DND-41 (cell line): ENCODE data around the gene RALGAPA2.

Source experiments
- ATAC-seq: fragments of 200-7000 bp; cut with Tn5 transposase; 3 replicates; pipeline ENCODE4 v1.9.1; 2021; ENCODE audit warnings: low read depth; ENCODE audit not compliant: insufficient read depth
- DNase-seq: peaks from one replicate; pipeline ENCODE4 v3.0.0-alpha.2; 2020
- H2AFZ ChIP-seq: 2 replicates; pipeline ENCODE4 v1.6.0; 2012; ENCODE audit warnings: low read depth, low read length
- H3K27ac ChIP-seq: 2 replicates; pipeline ENCODE4 v1.5.1; 2012; ENCODE audit warnings: low read length, inconsistent platforms
- H3K27me3 ChIP-seq: fragments of 200-600 bp; sonication (generic); 2 replicates; pipeline ENCODE4 v1.6.0; 2012; ENCODE audit warnings: low read length, mild to moderate bottlenecking, inconsistent platforms; ENCODE audit not compliant: insufficient read depth, poor library complexity
- H3K36me3 ChIP-seq: 2 replicates; pipeline ENCODE4 v1.5.1; 2012; ENCODE audit warnings: low read length, inconsistent platforms; ENCODE audit not compliant: insufficient read depth
- H3K4me1 ChIP-seq: 2 replicates; pipeline ENCODE4 v1.5.1; 2012; ENCODE audit warnings: mild to moderate bottlenecking, low read length; ENCODE audit not compliant: insufficient read depth
- H3K4me2 ChIP-seq: 2 replicates; pipeline ENCODE4 v1.6.0; 2012; ENCODE audit warnings: mild to moderate bottlenecking, moderate library complexity, low read length, inconsistent platforms; ENCODE audit not compliant: insufficient read depth
- H3K4me3 ChIP-seq, 2 experiments: fragments of 200-600 bp in 1 of 2; shearing (Covaris generic) in 1 of 2; 2 replicates each; pipeline ENCODE4 v1.5.1; 2012 to 2016; ENCODE audit warnings: inconsistent platforms in 2 of 2, low read length in 2 of 2, mild to moderate bottlenecking in 2 of 2, low read depth in 1 of 2, moderate library complexity in 1 of 2
- H3K79me2 ChIP-seq: 2 replicates; pipeline ENCODE4 v1.6.0; 2012; ENCODE audit warnings: low read length, inconsistent platforms; ENCODE audit not compliant: insufficient read depth
- H3K9ac ChIP-seq: 2 replicates; pipeline ENCODE4 v1.6.0; 2012; ENCODE audit warnings: low read depth, mild to moderate bottlenecking, inconsistent platforms, low read length, moderate library complexity
- H3K9me3 ChIP-seq: 2 replicates; pipeline ENCODE4 v1.5.1; 2012; ENCODE audit warnings: low read length, moderate library complexity, mild to moderate bottlenecking, inconsistent platforms; ENCODE audit not compliant: insufficient read depth, severe bottlenecking
- H4K20me1 ChIP-seq: 2 replicates; pipeline ENCODE4 v1.6.0; 2012; ENCODE audit warnings: low read length; ENCODE audit not compliant: insufficient read depth
- EZH2 ChIP-seq: IDR thresholded peaks from 3 replicates; pipeline ENCODE4 v1.6.1; 2012; ENCODE audit warnings: borderline replicate concordance, low read depth, mild to moderate bottlenecking, moderate library complexity, low read length, inconsistent platforms; ENCODE audit not compliant: severe bottlenecking
- TF ChIP-seq, protein P1 (sequence below): IDR thresholded peaks from 2 replicates; pipeline ENCODE4 v1.5.1; 2012; ENCODE audit warnings: borderline replicate concordance, low read length, moderate library complexity, mild to moderate bottlenecking; ENCODE audit not compliant: poor library complexity, severe bottlenecking; ENCODE audit errors: extremely low read depth

Gene RALGAPA2

DNA sequence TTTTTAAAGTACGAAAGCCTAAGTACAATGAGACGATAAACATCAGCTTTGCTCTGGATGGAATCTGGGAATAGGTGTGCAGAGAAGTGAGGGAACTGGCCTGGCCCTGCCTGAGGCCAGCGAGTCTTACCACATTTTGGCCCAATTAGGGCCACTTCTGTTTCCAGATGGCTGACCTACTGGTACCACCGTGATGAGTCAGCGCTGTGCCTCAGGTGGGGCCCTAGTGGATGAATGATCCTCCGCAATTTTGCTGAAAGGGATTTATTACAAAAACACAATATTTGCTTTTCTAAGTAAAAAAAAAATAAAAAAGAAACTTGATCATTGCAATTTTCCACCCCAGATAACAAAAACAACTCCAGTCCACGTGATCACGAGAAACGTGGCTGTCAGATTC, 322.1 kb downstream of the RALGAPA2 start:
- Histone ChIP-seq H4K20me1 (peaks cover 4% of the 10 kb centered on the region; the same call in 1 of the 2 replicates), H3K4me2 (no peak overlapping the region), H3K27ac (no peak overlapping the region), H3K79me2 (no peaks in the 10 kb centered on the region), H3K4me1 (no peaks in the 10 kb centered on the region), H2AFZ (no peak overlapping the region), H3K36me3 (peaks cover 3% of the 10 kb centered on the region; the same call in 1 of the 2 replicates), H3K9ac (no peak overlapping the region), H3K4me3 (no peak overlapping the region), H3K9me3 (no peaks in the 10 kb centered on the region), H3K27me3 (no peaks in the 10 kb centered on the region)
- ATAC-seq (no peak), DNase-seq (no peak)
- no peak for TF ChIP-seq EZH2

DNA sequence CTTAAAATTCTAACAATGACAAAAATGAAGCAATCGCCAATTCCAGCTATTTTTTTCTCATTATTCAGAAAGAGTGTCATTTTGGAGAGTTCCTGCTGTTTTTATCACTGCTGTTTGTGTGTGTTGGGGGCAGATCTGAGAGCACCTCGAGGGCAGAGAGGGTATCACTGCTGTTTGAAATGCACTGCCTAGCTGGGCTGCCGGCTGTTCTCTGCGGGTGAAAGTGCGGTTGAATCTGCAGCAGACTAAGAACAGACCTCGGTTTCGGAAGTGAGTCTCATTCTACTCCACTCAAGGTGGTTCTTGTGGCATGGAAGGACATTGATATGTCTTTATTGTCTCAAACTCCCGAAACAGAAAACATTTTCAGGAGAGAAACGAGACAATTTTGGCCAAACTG, 326.3 kb downstream of the RALGAPA2 start:
- H3K36me3 ChIP-seq: no peaks in the 10 kb centered on the region
- H4K20me1 ChIP-seq: no peaks in the 10 kb centered on the region
- H3K4me3 ChIP-seq: no peak overlapping the region
- DNase-seq: no peak
- no peak overlapping the region for H3K27ac ChIP-seq
- no peak overlapping the region for H2AFZ ChIP-seq
- H3K9ac ChIP-seq: no peak overlapping the region
- no peak overlapping the region for H3K4me2 ChIP-seq
- ATAC-seq: no peak; the same call in 2 of the 3 replicates
- TF ChIP-seq EZH2: no peak
- TF ChIP-seq, protein P1, sequence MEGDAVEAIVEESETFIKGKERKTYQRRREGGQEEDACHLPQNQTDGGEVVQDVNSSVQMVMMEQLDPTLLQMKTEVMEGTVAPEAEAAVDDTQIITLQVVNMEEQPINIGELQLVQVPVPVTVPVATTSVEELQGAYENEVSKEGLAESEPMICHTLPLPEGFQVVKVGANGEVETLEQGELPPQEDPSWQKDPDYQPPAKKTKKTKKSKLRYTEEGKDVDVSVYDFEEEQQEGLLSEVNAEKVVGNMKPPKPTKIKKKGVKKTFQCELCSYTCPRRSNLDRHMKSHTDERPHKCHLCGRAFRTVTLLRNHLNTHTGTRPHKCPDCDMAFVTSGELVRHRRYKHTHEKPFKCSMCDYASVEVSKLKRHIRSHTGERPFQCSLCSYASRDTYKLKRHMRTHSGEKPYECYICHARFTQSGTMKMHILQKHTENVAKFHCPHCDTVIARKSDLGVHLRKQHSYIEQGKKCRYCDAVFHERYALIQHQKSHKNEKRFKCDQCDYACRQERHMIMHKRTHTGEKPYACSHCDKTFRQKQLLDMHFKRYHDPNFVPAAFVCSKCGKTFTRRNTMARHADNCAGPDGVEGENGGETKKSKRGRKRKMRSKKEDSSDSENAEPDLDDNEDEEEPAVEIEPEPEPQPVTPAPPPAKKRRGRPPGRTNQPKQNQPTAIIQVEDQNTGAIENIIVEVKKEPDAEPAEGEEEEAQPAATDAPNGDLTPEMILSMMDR: no peak
- no peaks in the 10 kb centered on the region for H3K79me2 ChIP-seq
- no peaks in the 10 kb centered on the region for H3K9me3 ChIP-seq
- H3K27me3 ChIP-seq: no peaks in the 10 kb centered on the region
- no peaks in the 10 kb centered on the region for H3K4me1 ChIP-seq

DNA sequence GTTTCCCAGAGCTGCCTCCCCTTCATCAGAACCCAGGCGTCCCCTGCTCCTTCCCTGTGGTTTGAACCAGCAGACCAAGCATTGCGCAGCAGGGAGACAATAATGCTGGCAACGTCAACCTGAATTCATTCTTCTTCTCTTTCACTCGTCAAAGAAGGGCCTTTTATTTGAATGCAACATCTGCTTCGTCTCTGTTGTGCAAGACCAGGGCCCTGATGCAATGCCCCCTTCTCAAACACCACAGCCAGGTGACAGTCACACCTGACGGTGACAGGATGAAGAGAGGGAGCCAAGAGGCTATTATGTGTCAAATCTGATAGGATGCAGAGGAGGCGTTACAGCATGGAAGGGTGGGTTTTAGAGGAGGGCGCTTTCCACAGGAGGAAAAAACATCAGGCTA, 336.6 kb downstream of the RALGAPA2 start:
- DNase-seq (no peak), ATAC-seq (no peak)
- H2AFZ ChIP-seq: no peak overlapping the region
- no peak overlapping the region for H3K4me3 ChIP-seq
- no peaks in the 10 kb centered on the region for H3K4me1 ChIP-seq
- H3K27me3 ChIP-seq: peaks cover 20% of the 10 kb centered on the region
- H3K27ac ChIP-seq: no peak overlapping the region
- no peaks in the 10 kb centered on the region for H4K20me1 ChIP-seq
- no peak overlapping the region for H3K4me2 ChIP-seq
- no peak for TF ChIP-seq EZH2
- TF ChIP-seq, protein P1: no peak
- H3K9ac ChIP-seq: no peak overlapping the region
- peaks cover 7% of the 10 kb centered on the region for H3K9me3 ChIP-seq
- no peaks in the 10 kb centered on the region for H3K79me2 ChIP-seq
- H3K36me3 ChIP-seq: no peaks in the 10 kb centered on the region

DNA sequence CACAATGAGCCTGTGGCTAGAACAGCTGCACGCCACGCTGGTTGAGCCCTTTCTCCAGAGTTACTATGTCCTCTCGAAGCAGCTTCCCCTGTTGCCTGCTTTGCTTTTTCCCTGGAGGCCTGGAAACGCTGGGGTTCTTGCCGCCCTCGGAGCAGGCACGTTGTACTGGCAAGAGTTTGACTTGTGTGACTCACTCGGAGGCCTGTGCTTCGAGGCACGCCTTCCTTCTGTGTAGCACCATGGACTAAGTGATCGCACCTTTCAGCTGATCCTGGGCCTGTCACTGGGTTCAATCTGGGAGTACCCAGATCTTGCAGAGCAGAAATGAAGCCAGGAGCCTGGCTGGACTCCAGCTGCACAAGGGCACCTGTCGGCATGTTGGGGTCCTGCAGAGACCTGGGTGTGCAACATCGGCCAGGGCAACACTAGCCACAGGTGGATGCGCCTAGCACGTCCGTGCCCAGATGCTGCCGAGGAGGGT, 339.3 kb downstream of the RALGAPA2 start:
- Histone ChIP-seq H3K4me3 (no peak overlapping the region), H3K27me3 (peaks cover 20% of the 10 kb centered on the region), H3K4me1 (no peaks in the 10 kb centered on the region), H3K9ac (no peak overlapping the region), H3K36me3 (no peaks in the 10 kb centered on the region), H3K79me2 (no peaks in the 10 kb centered on the region), H2AFZ (no peak overlapping the region), H3K9me3 (peaks cover 3% of the 10 kb centered on the region), H4K20me1 (no peaks in the 10 kb centered on the region), H3K4me2 (no peak overlapping the region), H3K27ac (no peak overlapping the region)
- no peak for TF ChIP-seq EZH2
- ATAC-seq: no peak
- no peak for DNase-seq
